ENCODE measurements around the gene SLC6A9. TPM values are rescaled to one million over a fixed set of nuclear protein-coding genes. Genes with fewer than 3 reads are reported as not detected.

SLC6A9 gene
- total and polyA plus RNA-seq, 8 donors = 1.9 to 23.4 (median 4.4) TPM

DNA sequence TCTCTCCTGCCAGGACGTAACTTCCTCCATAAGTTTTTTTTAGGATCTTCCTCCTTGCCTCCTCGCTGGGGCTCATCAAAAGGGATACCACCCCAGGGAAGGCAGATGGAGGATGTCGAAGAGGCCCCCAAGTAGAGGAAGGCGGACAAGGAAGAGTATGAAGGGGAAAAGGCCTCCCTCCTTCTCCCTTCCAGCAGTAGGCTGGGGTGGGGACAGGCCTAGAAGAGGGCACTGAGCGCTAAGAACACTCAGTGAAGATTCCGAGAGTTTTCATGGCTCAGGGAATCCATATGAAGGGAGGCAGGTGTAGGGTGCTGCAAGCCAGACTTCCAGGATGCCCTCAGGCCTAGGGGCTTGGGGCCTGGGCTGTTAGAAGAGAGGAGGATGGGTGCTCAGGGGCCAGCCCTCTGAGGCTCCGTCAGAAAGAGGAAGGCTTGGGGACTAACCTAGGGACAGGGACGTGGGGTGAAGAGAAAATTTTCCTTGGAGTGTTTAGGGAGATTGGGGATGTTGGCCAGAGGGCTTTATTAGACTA lies 1.8 kb upstream of the SLC6A9 start:
- FAIRE-seq = no peak
- TF ChIP-seq, protein P1, sequence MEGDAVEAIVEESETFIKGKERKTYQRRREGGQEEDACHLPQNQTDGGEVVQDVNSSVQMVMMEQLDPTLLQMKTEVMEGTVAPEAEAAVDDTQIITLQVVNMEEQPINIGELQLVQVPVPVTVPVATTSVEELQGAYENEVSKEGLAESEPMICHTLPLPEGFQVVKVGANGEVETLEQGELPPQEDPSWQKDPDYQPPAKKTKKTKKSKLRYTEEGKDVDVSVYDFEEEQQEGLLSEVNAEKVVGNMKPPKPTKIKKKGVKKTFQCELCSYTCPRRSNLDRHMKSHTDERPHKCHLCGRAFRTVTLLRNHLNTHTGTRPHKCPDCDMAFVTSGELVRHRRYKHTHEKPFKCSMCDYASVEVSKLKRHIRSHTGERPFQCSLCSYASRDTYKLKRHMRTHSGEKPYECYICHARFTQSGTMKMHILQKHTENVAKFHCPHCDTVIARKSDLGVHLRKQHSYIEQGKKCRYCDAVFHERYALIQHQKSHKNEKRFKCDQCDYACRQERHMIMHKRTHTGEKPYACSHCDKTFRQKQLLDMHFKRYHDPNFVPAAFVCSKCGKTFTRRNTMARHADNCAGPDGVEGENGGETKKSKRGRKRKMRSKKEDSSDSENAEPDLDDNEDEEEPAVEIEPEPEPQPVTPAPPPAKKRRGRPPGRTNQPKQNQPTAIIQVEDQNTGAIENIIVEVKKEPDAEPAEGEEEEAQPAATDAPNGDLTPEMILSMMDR (IDR thresholded peaks at IDR 0.05) = no peak
- WGBS, 2 donors = 85 to 91% methylated on average over 8 of the region's 8 CpGs

DNA sequence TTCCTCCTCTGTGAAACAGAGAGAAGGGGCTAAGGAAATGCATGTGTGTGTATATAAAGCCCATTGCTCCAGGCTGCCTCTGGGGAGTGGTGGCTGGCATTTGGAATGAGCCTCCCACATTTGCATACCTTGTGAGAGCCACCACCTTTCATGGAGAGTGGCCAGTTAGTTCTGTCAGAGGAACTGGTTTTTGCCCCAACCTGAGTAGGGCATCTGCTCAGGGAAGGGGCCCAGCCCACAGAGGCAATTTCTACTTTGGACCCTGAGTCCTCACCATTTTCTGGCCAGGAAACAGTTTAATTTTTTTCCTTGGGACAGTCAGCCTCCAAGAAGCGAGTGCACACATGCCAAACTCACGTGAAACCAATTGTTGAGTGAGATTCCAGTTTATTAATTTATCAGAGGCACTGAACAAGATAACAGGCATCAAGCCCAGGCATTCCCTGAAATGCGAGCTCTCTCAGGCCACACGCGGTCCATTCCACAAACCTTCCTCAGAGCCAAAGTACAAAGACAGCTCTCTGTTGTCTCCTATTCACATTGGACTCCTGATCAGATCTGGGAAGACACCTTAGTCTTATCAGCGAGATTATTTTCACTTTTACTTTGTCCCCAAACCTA lies 1.0 kb upstream of the SLC6A9 start:
- intact Hi-C loops (cut with DNase I) = loop anchor here in 1 of 3 donors (10.0 kb wide), 1 partner anchor 267 kb away; no protein-coding TSS in a partner anchor
- DNase-seq = peak in 1 of 6 donors; percentile 35
- no peak for ATAC-seq
- FAIRE-seq = no peak
- Histone ChIP-seq H3K4me1 (peaks cover 0 to 15% (median 0%) of the 10 kb centered on the region in 3 donors), H3K27me3 (no peaks in the 10 kb centered on the region), H3K27ac (peak overlapping the region in 3 of 4 donors; percentile 39 to 49 (median 44)), H3K9me3 (no peaks in the 10 kb centered on the region), H3K4me3 (peak overlapping the region in 1 of 4 donors; percentile 94), H3K36me3 (no peaks in the 10 kb centered on the region)
- TF ChIP-seq, protein P1 (IDR thresholded peaks at IDR 0.05) = no peak
- 38 to 42% methylated on average over 6 of the region's 6 CpGs for WGBS, 2 donors

More for the DNA sequence above, 1.8 kb upstream of the SLC6A9 start:
- Histone ChIP-seq H3K27me3 (no peaks in the 10 kb centered on the region), H3K9me3 (no peaks in the 10 kb centered on the region), H3K27ac (no peak overlapping the region), H3K36me3 (no peaks in the 10 kb centered on the region), H3K4me3 (no peak overlapping the region), H3K4me1 (peaks cover 0 to 15% (median 0%) of the 10 kb centered on the region in 3 donors)
- no peak for ATAC-seq
- no peak for DNase-seq
- intact Hi-C loops (cut with DNase I) = loop anchor here in 1 of 3 donors (10.0 kb wide), 1 partner anchor 268 kb away; no protein-coding TSS in a partner anchor

DNA sequence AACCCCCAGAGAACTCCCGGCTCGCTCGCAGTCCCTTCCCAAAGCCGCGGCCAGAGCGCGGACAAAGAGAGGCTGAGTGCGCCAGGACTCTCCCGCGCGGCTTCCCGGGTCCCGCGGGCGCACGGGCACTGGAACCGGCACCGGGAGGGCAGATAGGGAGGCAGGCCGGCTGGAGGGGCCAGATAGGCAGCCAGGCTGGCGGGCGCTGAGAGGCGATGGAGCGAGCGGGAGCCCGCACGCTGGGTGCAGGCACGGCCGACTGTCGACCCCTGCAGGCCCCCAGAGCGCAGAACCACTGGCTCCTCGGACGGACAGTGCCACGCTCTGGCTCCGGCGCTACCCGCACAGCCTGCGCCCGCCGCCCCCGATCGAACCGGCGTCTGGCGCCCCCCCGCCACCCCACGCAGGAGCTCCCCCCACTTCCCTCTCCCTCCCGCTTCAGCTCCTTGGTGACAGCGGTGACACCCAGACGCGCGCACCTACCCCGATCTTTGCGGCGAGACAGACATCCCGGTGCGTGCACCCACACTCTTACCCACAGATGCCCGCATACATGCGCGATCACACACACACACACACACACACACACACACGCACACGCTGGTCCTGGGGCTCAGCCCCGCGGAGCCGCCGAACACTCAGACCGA lies 534 bp downstream of the SLC6A9 start:
- ATAC-seq (peak; percentile 17 to 42 (median 32)), DNase-seq (peak in 3 of 6 donors; percentile 23 to 86 (median 36)), FAIRE-seq (no peak)
- TF ChIP-seq, protein P1 (IDR thresholded peaks at IDR 0.05) = no peak
- peak overlapping the region; percentile 67 to 94 (median 73) for H3K4me3 ChIP-seq
- no peaks in the 10 kb centered on the region for H3K36me3 ChIP-seq
- intact Hi-C loops (cut with DNase I) = loop anchor here in 1 of 3 donors (10.0 kb wide), 1 partner anchor 266 kb away; no protein-coding TSS in a partner anchor
- peaks cover 0 to 11% (median 0%) of the 10 kb centered on the region in 3 donors for H3K4me1 ChIP-seq
- peak overlapping the region; percentile 45 to 89 (median 70) for H3K27ac ChIP-seq
- no peaks in the 10 kb centered on the region for H3K27me3 ChIP-seq
- no peaks in the 10 kb centered on the region for H3K9me3 ChIP-seq
- 0 to 1% methylated on average over 47 to 66 of the region's 66 CpGs for WGBS, 2 donors

DNA sequence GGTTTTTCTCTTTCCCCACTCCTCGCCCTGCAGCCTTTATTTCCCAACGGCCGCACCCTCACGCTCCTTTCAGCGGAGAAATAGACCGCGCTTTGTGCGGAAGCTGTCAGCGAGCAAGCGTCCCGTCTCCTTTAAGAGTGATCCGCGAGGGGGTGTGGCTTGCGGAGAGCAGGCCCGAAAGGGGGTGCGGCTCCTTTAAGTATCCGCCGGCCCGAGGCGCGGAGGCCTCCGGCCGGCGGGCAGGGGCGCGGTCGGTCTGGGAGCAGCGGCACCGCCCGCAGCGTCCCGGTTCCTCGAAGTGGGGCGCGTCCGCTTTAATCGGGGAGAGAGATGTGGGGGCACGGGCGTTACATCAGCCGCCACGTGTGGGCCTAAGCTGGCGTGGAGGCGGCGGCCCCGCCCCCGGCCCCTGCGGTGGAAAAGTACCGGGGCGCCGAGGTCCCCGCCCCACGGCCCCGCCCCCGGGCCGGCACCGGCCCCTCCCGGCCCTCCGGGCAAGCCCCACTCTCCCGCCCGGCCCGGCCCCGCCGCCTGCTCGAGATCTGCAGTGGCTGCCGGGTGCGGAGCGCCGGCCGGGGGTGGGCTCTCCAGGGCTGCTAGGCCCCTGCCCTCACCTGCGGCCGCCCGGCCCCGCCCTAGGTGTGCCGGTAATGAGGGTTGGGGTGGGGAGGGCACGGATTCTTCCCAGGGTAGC lies 1.2 kb downstream of the SLC6A9 start:
- intact Hi-C loops (cut with DNase I) = loop anchor here in 2 of 3 donors (10.0 kb wide), 2 partner anchors 255 to 265 kb away; no protein-coding TSS in a partner anchor
- Histone ChIP-seq H3K9me3 (no peaks in the 10 kb centered on the region), H3K4me3 (peak overlapping the region; percentile 67 to 94 (median 73)), H3K27ac (peak overlapping the region; percentile 63 to 89 (median 72)), H3K36me3 (no peaks in the 10 kb centered on the region), H3K4me1 (peaks cover 0 to 11% (median 0%) of the 10 kb centered on the region in 3 donors), H3K27me3 (no peaks in the 10 kb centered on the region)
- WGBS, 2 donors = 0% methylated on average over 54 to 75 of the region's 75 CpGs
- ATAC-seq (peak; percentile 87 to 91 (median 88)), DNase-seq (peak; percentile 87 to 96 (median 92)), FAIRE-seq (no peak)
- TF ChIP-seq, protein P1 (IDR thresholded peaks at IDR 0.05) = no peak
